Central memory CD4-positive, alpha-beta T cell (primary cell): ENCODE results near the gene ITGB7.
"Not testable (repeated sequence)": the region's sequence is repeated elsewhere in the genome, so short reads cannot be mapped to it uniquely, and the experiment has no call there.

ENCODE experiments used
- DNase-seq: peaks from one replicate; pipeline ENCODE4 v3.0.0; 2022

Gene ITGB7

GRCh38 chr12:53217051-53217930 is 10.2 kb upstream of the ITGB7 start:
- DNase-seq = no peak

GRCh38 chr12:53215497-53215896 is 8.4 kb upstream of the ITGB7 start:
- DNase-seq = no peak

GRCh38 chr12:53214687-53215455 is 7.8 kb upstream of the ITGB7 start:
- DNase-seq = no peak

- DNase-seq = no peak
These were observed 7.2 kb upstream of the ITGB7 start for GRCh38 chr12:53214221-53214620.

GRCh38 chr12:53213348-53213747 is 6.3 kb upstream of the ITGB7 start:
- peak; percentile 76 for DNase-seq

- DNase-seq = no peak
These were observed 5.9 kb upstream of the ITGB7 start for GRCh38 chr12:53212931-53213330.

- no peak for DNase-seq
These were observed 4.7 kb upstream of the ITGB7 start for GRCh38 chr12:53211476-53212381.

GRCh38 chr12:53210843-53211242 is 3.8 kb upstream of the ITGB7 start:
- DNase-seq = no peak

GRCh38 chr12:53208877-53209463 is 1.9 kb upstream of the ITGB7 start:
- DNase-seq = no peak

GRCh38 chr12:53208435-53208834 is 1.4 kb upstream of the ITGB7 start:
- no peak for DNase-seq

GRCh38 chr12:53205747-53206419 is 1.2 kb downstream of the ITGB7 start:
- DNase-seq = peak; percentile 41

GRCh38 chr12:53204351-53204750 is 2.7 kb downstream of the ITGB7 start:
- DNase-seq = no peak

GRCh38 chr12:53202316-53202715 is 4.7 kb downstream of the ITGB7 start:
- DNase-seq = not testable (repeated sequence)

GRCh38 chr12:53201639-53202038 is 5.4 kb downstream of the ITGB7 start:
- no peak for DNase-seq

GRCh38 chr12:53201177-53201541 is 5.9 kb downstream of the ITGB7 start:
- no peak for DNase-seq

GRCh38 chr12:53200458-53201176 is 6.4 kb downstream of the ITGB7 start:
- no peak for DNase-seq

- DNase-seq = no peak
These were observed 7.0 kb downstream of the ITGB7 start for GRCh38 chr12:53200107-53200457.

GRCh38 chr12:53199700-53200099 is 7.4 kb downstream of the ITGB7 start:
- DNase-seq = no peak

- peak; percentile 43 for DNase-seq
These were observed 8.5 kb downstream of the ITGB7 start for GRCh38 chr12:53198486-53199110.

GRCh38 chr12:53197011-53197640 is 9.9 kb downstream of the ITGB7 start:
- DNase-seq = no peak
